HG03342 (cell line): ENCODE results near the gene SLC10A7.
"Not testable (repeated sequence)": the region's sequence is repeated elsewhere in the genome, so short reads cannot be mapped to it uniquely, and the experiment has no call there.

Experiments used
- ATAC-seq: cut with Tn5 transposase; IDR thresholded peaks from one replicate; pipeline ENCODE4 v1.9.1; 2021; ENCODE audit warnings: mild to moderate bottlenecking, moderate library complexity; ENCODE audit not compliant: unreplicated experiment

SLC10A7 gene

DNA sequence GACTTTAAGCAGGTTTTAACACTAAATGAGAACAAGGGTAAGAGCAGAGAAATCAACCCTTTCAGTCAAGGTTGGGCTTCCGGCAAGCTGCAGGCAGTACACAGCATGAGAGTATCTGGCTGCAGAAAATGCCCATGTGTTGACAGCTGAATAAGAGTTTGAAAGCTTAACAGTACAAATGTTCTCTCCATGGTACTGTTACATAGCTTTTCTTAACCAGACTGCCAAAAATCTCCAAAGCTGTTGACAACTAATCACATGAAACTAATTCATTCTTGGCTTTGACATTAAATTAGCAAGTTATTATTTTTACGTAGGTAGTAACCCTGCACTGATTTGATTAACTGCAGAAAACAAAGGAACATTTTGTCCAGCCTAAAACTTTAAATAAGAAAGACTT is 153.5 kb downstream of the SLC10A7 start:
- no peak for ATAC-seq

DNA sequence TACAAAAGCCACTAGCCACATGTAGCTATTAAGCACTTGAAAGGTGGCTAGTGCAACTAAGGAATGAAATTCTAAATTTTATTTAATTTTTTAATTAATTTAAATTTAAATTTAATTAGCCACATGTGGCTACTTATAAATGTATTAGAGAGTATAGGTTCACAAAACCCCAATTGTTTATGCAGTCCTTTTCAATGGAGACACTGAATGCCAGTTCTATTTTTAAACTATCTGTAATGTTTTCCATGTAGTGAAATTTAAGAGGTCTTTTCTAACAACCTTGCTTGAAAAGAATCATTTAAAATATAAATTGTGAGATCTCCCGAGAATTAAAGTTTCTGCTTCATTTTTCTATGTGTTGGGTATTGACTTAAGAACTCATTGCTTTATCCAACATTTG is 154.4 kb downstream of the SLC10A7 start:
- no peak for ATAC-seq

DNA sequence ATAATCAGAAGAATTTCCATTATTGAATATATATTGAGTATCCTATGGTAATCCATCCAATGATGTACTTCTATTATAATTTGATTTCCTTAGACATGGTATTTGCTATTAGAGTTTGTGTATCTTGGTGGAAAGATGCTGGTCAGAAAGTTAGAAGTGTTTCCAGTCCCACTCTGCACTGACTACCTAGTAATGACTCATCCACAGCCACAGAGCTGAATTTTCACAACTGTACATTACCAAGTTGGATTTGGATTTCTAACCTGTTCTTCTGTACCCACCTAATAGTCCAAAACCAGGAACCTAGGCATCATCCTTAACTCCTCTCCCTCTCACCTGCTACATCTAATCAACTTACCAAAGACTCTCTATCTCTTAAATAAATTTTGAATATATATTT is 162.0 kb downstream of the SLC10A7 start:
- ATAC-seq = no peak

DNA sequence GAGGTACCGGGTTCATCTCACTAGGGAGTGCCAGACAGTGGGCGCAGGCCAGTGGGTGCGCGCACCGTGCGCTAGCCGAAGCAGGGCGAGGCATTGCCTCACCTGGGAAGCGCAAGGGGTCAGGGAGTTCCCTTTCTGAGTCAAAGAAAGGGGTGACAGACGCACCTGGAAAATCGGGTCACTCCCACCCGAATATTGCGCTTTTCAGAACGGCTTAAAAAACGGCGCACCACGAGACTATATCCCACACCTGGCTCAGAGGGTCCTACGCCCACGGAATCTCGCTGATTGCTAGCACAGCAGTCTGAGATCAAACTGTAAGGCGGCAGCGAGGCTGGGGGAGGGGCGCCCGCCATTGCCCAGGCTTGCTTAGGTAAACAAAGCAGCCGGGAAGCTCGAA is 171.6 kb downstream of the SLC10A7 start:
- ATAC-seq = not testable (repeated sequence)

DNA sequence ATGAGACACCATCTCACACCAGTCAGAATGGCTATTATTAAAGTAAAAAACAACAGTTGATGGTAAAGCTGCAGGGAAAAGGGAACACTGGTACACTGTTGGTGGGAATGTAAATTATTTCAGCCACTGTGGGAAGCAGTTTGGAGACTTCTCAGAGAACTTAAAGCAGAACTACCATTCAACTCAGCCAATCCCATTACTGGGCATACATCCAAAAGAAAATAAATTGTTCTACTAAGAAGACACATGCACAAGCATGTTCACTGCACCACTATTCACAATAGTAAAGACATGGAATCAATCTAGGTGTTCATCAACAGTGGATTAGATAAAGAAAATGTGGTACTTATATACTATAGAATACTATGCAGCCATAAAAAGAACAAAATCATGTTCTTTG is 172.4 kb downstream of the SLC10A7 start:
- ATAC-seq = no peak

DNA sequence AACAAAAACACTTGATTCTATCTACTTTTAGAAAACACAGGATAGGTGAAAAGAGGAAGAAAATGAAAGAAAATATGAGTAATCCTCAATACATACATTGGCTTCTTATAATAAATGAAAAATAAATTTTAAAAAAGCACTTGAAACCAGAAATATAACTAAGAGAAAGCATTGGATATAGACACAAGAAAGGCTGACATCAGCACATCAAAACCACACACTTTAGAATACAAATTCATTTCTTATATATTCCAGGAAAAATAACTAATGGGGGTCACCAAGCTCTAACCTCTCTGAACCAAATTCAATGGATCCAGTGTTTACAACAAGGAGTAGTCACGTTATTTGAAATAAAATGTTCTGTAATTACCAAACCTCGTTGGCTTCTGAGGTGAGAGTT is 173.9 kb downstream of the SLC10A7 start:
- ATAC-seq = no peak

DNA sequence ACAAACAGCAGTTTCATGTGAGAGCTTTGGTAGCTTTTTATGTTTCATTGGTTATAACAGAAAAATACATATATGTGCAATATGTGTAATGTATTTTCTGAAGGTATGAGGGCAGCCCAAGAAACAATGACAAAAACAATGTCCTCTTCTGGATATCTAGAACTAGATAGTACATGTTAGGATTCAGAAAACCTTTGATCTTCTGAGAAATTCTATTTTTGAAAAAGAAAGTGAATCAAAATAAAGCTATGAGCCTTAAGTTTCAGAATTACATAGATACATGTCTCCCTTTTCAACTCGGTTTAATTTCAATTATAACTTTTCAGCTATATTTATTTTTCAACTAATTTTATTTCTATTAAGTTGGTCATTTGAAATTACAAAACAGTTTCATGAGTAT is 175.5 kb downstream of the SLC10A7 start:
- ATAC-seq = peak; percentile 55

DNA sequence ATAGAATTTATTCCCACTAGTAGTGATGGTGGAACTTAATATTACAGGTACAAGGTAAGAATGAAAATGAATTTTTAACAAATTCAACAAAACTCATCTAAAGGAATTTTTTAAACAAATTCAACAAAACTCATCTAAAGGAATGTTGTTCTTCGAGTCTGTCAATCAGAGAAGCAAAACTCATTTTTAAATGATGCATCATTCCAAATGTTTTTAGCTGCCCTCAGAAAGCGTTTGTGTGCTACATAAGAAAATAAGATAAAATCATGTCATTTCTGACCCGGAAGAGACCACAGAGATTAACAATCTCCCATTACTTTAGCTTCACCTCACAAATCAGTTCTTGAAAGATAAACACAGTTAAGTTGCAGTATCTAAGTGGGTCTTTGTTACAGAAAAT is 178.0 kb downstream of the SLC10A7 start:
- ATAC-seq = no peak

DNA sequence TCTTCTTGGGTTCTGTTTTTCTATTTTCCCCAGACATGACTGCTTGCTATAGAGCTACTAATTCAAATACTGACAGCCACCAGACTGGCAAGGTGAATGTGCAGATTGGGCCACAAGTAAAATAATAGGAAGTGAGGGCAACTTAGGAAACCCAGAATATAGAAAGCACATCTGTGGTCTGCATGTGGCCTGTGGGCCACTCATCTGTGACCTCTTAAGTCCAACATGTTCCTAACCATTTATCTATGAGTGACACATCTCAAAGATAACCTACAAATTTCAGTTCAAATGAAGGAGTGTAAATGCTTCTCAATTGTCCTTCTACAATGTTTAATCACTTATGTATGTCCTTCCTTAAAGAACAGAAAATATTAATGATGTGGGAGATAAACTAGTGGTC is 178.5 kb downstream of the SLC10A7 start:
- peak; percentile 78 for ATAC-seq

DNA sequence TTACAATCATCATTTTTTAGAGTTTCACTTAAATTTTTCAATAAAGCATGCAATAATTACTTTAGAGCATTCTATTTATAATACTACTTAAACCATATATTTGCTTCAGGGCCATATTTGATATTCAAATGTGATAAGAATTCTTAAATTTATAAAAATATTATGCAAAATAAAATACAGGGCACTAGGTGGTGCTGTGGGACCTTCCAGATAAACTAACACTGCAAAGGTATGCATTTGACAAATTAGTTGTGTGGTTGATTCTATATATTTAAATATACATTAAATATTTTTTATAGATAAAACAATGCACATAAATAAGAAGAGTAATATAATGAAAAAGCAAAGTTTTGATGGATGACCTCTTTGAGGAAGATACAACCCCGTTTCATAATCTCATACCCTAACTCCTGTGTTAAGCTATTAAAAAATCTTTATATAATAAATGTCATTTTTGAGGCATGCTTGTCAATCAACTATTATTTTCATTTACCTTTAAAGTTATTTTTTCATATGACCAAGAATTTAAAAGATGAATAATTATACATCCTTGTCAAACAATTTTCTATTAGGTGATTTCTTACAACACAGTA is 179.0 kb downstream of the SLC10A7 start:
- no peak for ATAC-seq

DNA sequence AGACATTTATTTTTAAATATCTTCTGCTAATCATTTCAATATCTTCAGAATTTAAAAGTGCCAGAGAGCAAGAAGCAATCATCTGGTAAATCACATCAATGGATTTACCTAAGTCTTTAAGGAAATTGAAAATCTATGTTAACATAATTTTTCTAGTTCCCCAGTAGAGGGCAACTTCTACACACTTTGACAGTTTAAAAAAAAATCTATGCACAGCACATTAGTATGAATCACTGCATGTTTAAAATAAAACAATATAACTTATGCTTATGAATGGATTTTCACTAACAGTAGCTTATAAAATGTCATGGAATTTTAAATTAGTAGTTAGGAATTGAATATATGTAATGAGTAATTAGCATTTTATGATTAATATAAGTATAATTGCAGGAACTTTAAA is 180.9 kb downstream of the SLC10A7 start:
- ATAC-seq = no peak

DNA sequence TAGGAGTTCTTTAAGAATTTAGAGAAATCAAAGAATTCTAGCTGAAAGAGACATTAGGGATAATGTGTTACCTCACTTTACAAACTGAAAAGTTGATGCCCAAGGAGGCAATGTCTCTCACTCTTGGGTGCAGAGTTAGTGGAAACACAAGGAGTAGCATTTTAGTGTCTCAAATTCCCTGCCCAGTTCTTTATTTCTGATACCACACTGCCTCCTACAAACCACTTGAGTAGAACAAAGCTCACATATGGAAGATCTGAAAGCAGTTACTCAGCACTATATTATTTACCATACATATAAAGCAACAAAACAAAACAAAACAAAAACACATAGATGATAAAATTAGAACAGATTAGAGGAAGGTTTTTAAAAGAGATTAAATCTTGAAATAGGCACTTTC is 183.2 kb downstream of the SLC10A7 start:
- ATAC-seq = no peak

DNA sequence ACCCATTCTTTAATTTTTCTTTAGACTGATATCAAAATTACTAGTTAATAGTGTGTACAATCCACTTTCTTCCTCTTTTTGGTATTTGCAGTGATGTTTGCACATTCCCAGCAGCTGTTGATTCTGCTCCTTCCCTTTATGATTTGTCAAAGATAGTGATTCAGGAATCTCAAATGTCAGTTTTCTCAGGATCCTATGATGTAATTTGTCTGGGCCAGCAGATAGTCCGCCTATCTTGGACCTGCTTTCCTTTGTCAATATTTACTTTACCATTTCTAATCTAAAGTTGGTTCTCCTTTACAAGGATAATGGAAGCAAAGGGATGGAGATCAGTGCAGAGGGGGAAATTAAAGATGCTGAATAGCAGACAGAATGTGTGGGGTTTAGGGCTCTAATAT is 185.3 kb downstream of the SLC10A7 start:
- ATAC-seq = no peak

DNA sequence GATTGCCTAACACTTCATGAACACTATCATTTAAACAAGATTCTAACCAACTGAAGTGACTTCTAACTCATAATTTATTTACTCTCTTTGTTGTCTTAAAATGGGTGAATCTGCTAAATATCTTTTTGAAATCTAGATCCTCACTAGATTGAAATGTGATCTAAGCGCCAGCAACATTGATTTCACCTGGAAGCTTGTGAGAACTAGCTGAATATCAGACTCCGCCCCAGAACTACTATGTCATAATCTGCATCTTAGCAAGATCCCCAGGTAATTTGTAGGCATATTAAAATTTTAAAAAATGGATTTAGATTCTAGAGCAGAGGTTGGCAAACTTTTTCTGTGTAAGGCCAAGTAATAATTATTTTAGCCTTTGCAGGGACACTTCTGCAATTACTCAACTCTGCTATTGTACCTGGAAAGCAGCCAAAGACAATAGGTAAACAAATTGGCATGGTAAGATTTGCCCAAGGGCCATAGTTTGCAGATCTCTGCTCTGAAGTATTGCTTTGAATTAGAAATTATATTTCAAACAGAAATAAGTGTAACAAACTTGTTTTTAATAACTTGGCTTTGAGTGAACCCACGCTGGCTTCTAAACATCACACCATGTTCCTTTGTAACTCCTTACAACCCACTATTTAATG is 185.9 kb downstream of the SLC10A7 start:
- no peak for ATAC-seq

DNA sequence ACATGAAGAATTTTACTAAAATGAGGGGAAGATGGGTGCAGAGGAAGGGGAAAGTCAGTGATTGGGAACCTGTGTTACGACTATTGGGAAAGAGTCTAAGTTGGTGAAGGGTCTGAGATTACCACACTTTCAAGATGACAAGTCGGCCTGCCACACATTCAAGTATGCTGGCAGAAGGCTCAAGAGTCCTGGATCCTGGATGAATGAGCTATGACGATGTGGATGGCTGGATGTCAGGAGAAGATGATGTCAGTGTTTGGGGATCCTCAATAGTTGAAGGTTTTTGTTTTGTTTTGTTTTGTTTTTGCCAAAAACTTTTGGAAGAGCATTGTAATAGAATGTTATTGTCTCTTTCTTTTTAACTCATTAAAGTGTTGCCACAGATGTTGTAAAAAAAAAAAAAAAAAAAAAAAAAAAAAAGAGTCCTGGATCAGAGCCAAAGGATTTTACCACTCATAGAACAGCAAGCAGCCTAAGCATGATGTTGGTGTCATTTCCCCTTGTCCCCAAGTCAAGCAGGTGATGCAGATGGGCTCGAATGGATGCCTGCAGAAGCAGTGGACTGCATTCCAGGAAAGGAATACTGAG is 186.8 kb downstream of the SLC10A7 start:
- ATAC-seq = no peak

DNA sequence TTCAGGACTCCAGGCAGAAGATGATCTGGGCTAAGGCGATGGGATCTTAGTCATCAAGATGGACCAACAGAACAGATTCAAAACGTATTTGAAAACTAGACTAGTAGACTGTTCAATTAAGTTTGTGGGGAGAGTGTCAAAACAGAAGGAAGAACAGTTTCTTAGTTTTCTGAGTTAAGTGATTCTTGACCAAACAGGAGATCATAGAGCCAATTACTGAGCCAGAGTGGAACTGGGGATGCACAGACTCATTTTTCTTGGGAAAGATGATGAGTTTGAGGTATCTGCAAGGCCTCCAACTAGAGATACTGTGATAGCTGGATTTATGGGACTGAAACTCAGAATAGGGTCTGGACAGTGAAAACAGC is 187.9 kb downstream of the SLC10A7 start:
- no peak for ATAC-seq

DNA sequence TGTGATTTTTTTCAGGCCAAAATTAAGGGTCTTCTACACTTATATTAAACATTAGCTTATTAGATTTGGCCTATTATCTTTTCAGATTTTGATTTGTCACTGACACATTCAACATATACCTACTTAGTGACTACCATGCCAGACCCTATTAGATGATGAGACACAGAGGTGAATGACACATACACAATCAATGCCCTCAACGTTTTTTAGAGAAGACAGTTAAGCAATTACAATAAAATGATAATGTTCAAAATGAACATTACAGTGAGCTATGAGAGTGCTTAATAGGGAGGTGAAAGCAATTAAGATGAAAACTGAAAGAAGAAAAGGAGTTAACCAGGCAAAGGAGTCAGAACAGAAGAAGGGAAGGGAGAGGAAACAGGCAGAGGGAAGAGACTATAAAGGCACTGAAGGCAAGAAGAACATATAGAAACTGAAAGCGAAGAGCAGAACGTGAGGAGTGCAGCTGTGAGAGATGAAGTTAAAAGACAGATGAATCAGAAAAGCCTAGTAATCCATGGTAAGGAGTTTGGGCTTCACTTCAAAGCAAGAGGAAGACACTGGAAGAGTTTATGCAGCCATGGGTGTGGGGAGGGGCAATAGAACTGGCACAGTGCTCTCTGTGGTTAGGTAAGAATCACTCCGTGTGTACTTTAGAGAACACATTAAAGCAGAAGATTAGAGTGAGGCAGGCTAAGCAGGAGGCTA is 188.4 kb downstream of the SLC10A7 start:
- ATAC-seq = peak; percentile 95

DNA sequence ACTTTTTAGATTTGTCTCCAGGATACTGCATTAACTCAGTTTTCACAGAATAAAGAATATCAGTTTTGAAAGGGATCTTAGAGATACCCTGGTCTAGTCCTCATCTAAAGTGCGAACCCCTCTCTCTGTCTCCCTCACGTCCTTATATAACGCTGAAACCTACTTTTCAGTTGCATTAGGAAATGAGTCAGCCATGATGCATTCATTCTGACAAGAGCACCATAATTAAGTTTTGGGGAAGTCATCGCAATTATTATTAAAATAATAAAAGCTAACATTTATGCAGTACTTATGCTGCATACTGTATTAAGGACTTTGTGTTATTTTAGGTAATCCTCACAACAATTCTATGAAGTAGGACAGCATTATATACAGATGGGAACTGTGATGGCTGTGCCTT is 191.3 kb downstream of the SLC10A7 start:
- no peak for ATAC-seq

DNA sequence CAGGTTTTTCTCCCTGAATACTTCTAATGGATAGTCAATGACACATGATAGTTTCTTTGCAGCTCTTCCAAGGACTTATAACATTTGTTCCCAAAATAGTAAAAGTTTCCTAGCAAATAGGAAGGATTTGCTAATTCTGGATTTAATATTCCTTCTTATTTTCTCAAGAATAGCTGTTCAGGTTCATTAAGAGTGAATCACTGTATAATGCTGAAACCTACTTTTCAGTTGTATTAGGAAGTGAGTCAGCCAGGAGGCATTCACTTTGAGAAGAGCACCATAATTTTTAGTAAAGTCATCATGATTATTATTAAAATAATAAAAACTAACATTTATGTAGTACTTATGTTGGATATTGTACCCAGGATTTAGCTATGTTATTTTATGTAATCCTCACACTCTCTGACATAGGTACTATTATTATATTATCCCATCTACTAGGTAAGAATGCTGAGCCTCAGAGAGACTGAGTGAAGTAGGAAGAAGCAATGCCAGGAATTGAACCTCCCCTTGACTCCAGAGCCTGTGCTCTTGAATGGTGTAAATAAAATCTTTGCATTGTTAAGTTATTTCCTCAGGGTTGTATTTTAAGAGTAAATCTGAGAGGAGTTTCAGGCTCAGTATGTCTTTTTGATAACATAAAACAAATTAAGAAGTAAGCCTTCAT is 192.6 kb downstream of the SLC10A7 start:
- no peak for ATAC-seq

DNA sequence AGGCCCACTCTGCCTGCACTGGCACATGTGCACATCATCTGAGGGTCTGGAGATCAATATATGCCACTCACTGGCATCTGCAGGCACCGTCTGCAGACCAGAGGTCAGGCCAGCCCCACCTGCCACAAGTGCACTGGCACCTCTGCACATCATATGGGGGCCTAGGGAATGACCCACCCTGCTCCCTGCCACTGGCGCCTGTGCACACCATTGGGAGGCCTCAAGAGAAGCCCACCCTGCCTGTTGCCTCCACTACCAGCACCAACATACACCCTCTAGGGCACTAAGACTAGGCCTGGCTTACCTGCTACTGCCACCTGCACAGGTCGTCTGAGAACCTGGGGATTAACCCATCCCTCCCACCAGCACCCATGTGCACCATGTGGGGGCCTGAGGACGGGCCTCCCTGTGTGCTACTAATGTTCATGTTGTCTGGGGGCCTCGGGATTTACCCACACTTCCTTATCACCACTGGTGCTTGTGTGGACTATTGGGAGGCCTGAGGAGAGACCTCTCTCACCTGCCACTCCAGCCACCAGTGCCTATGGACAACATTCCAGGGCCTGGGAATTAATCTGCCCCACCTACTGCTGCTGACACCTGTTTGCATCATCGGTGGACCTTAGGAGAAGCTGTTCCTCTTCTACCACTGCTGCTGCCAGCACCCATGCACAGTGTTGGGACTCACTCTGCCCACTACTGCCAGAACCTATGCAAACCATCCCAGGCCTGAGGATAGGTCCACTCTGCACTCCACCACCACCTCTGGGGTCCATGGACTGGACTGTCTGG is 193.7 kb downstream of the SLC10A7 start:
- no peak for ATAC-seq

DNA sequence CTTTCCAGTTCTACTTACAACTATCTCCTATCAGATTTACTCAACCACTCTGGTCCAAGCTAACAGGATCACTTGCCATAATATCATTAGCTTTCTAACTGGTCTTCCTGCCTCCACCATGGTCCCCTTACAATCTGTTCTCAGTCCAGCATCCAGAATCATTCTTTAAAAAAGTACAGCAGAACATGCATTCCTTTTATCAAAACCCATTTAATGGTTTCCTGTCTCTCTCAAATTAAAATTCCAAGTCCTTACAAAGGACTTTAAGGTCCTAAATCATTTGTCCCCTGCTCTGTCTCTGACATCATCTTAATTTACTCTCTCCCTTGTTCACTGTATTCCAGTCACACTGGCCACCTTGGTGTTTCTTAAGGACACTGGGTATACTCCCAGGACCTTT is 202.8 kb downstream of the SLC10A7 start:
- ATAC-seq = no peak
